ENCODE results near the gene CD300H. TPM values are rescaled to one million over a fixed set of nuclear protein-coding genes. Genes with fewer than 3 reads are reported as not detected.

The CD300H gene
- total RNA-seq, 1 donor from 2014 or later, result not detected

- no peak for ATAC-seq
Measured at GRCh38 chr17:74547736-74548135, 19.6 kb downstream of the CD300H start.

GRCh38 chr17:74547264-74547663, 20.0 kb downstream of the CD300H start:
- ATAC-seq, result no peak

GRCh38 chr17:74546586-74546985, 20.7 kb downstream of the CD300H start:
- ATAC-seq, result no peak

GRCh38 chr17:74545843-74546230, 21.5 kb downstream of the CD300H start, which contains the start of gene CD300C:
TSS of gene CD300C (minus strand) at chr17:74546115. CDS start at chr17:74545782, 333 bp downstream.
- peak; percentile 53 for ATAC-seq

- ATAC-seq, result no peak
Measured at GRCh38 chr17:74544991-74545842, 22.1 kb downstream of the CD300H start.

GRCh38 chr17:74543891-74544760, 23.2 kb downstream of the CD300H start:
- no peak for ATAC-seq

- no peak for ATAC-seq
Measured at GRCh38 chr17:74543406-74543805, 23.9 kb downstream of the CD300H start.

- ATAC-seq, result no peak
Measured at GRCh38 chr17:74542727-74543383, 24.5 kb downstream of the CD300H start.

GRCh38 chr17:74542166-74542565, 25.1 kb downstream of the CD300H start:
- no peak for ATAC-seq

- ATAC-seq, result no peak
Measured at GRCh38 chr17:74541176-74542111, 25.9 kb downstream of the CD300H start.

- ATAC-seq, result no peak
Measured at GRCh38 chr17:74539281-74539820, 28.0 kb downstream of the CD300H start.

- no peak for ATAC-seq
Measured at GRCh38 chr17:74536890-74537289, 30.4 kb downstream of the CD300H start.

GRCh38 chr17:74532115-74532514, 35.2 kb downstream of the CD300H start:
- peak; percentile 10 for ATAC-seq

- peak; percentile 23 for ATAC-seq
Measured at GRCh38 chr17:74531231-74531761, 36.0 kb downstream of the CD300H start, which contains the start of gene CD300LB. TSS of gene CD300LB (minus strand) at chr17:74531475. CDS start at chr17:74531350, 125 bp downstream.

GRCh38 chr17:74530831-74531150, 36.5 kb downstream of the CD300H start:
- no peak for ATAC-seq

- ATAC-seq, result no peak
Measured at GRCh38 chr17:74529243-74529642, 38.1 kb downstream of the CD300H start.

GRCh38 chr17:74528491-74529199, 38.7 kb downstream of the CD300H start:
- peak; percentile 47 for ATAC-seq

GRCh38 chr17:74527756-74528155, 39.6 kb downstream of the CD300H start:
- ATAC-seq, result no peak

- no peak for ATAC-seq
Measured at GRCh38 chr17:74527081-74527480, 40.2 kb downstream of the CD300H start.

GRCh38 chr17:74526681-74527080, 40.6 kb downstream of the CD300H start:
- ATAC-seq, result no peak
